Tibial artery (tissue), 4 donors: ENCODE results near the gene DLGAP1.
A peak's percentile ranks its signal among the peaks of the same experiment; 100 is the strongest.

ENCODE experiments used
- DNase-seq, 2 donors: peaks; one replicate each; pipeline ENCODE4 v3.0.0-alpha.2; 2019
- H3K27ac ChIP-seq, 2 donors: fragments of 200-600 bp; sonication (generic) in 1 of 2; 1 replicate in 1 of 2; 2 replicates in 1 of 2; pipeline ENCODE4 v1.5.1; 2018 to 2019; ENCODE audit warnings: mild to moderate bottlenecking in 1 of 2
- H3K27me3 ChIP-seq, 2 donors: fragments of 200-600 bp; sonication (generic) in 1 of 2; one replicate each; pipeline versions ENCODE4 v1.5.1 to v1.6.0; 2016 to 2019
- H3K36me3 ChIP-seq, 3 donors: fragments of 200-600 bp; sonication (generic) in 2 of 3; one replicate each; pipeline ENCODE4 v1.5.1; 2016 to 2019; ENCODE audit warnings: mild to moderate bottlenecking in 2 of 3
- H3K4me1 ChIP-seq, 4 donors: fragments of 200-600 bp; sonication (generic) in 2 of 4; 1 replicate in 3 of 4; 2 replicates in 1 of 4; pipeline ENCODE4 v1.5.1; 2016 to 2019
- H3K4me3 ChIP-seq, 2 donors: fragments of 200-600 bp; sonication (generic) in 1 of 2; 1 replicate in 1 of 2; 2 replicates in 1 of 2; pipeline ENCODE4 v1.5.1; 2018 to 2019; ENCODE audit warnings: mild to moderate bottlenecking in 2 of 2
- H3K9me3 ChIP-seq, 3 donors: fragments of 200-600 bp; sonication (generic) in 1 of 3; one replicate each; pipeline ENCODE4 v1.5.1; 2016 to 2019
- CTCF ChIP-seq, 2 experiments: fragments of 200-600 bp in 1 of 2; fragments of 450-650 bp in 1 of 2; IDR thresholded peaks; one replicate each; pipeline ENCODE4 v1.5.1; 2017 to 2019; ENCODE audit warnings: antibody characterized with exemption in 2 of 2, mild to moderate bottlenecking in 1 of 2, moderate library complexity in 1 of 2
- intact Hi-C: fragments of 100-400 bp; cut with DNase I; formaldehyde crosslinking; loops from one replicate; pipeline ENCODE4 v1.15.0; 2023; ENCODE audit warnings: low total_unique reads

The DLGAP1 gene

DNA sequence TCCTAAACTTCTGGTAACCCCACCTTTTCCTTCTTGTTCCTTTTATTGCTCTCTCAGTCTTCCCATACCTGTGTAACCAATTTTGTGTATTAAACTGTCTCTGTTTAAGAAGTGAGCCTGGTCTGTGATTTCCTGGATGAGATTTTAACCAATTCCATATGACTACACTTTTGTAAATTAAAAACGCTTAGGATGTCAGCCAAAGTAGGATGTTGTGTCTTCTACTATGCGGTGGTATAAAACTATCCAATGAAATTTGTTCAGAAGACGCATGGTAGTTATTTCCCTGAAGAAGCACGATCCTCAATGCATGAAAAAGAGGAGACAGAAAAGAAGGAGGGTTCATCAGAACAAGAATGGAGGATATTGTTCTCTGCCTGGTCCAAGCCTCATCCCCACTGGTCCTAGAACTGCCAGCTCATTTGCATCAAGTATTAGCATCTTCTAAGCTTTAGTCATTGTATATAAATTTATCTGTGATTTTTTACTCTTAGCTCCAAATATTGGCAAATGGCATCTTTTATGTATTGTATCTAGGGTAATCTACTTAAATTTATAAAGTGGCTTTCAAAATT, 877.7 kb downstream of the DLGAP1 start:
- no peak for TF ChIP-seq CTCF (IDR thresholded peaks at IDR 0.05)

DNA sequence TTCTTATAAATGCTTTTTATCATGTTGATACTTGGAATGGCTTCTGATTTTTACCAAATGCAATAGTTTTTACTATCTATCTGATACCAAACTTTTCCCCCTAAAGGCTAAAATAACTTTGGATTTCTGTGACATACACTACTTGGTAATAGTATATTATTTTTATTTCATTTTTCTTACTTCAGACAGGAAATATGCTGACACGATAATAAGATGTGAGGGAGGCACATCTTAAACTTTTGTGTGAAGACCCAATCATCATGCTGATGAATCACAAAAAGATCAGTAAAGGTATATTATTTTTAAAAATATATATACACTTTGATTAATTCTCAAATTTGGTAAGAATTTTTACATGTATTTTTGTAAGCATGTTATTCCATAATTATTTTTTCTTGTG, 882.3 kb downstream of the DLGAP1 start:
- Histone ChIP-seq H3K9me3 (no peaks in the 10 kb centered on the region), H3K27ac (no peak overlapping the region), H3K4me1 (no peaks in the 10 kb centered on the region), H3K36me3 (no peaks in the 10 kb centered on the region), H3K4me3 (no peak overlapping the region), H3K27me3 (no peaks in the 10 kb centered on the region)
- no peak for TF ChIP-seq CTCF (IDR thresholded peaks at IDR 0.05)
- no peak for DNase-seq
- intact Hi-C loops = no loop called here

More for the DNA sequence above, 877.7 kb downstream of the DLGAP1 start:
- H3K9me3 ChIP-seq = no peaks in the 10 kb centered on the region
- H3K4me1 ChIP-seq = no peaks in the 10 kb centered on the region
- no peaks in the 10 kb centered on the region for H3K36me3 ChIP-seq
- no peak for DNase-seq
- H3K27me3 ChIP-seq = no peaks in the 10 kb centered on the region
- no peak overlapping the region for H3K27ac ChIP-seq
- H3K4me3 ChIP-seq = no peak overlapping the region
- intact Hi-C loops = no loop called here

DNA sequence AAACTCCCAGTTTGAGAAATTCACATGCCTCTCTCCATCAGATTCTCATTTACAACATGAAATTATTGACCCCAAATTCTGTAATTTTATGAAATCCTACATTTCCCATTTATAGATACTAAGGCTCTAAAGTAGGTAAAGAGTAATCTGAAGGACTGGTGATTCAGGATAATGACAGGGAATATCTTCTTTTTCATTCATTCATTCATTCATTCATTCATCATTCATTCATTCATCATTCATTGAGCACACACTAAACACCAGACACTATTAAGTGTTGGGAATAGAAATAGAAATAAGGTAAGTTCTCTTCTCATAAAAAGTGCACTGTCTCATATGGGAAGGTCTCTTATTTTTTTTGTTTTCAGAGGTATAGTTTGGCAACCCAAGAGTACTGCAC, 888.3 kb downstream of the DLGAP1 start:
- no peak for TF ChIP-seq CTCF (IDR thresholded peaks at IDR 0.05)
- Histone ChIP-seq H3K36me3 (no peaks in the 10 kb centered on the region), H3K27me3 (no peaks in the 10 kb centered on the region), H3K4me3 (no peak overlapping the region), H3K9me3 (peaks cover 0 to 9% (median 4%) of the 10 kb centered on the region in 3 donors), H3K4me1 (no peaks in the 10 kb centered on the region), H3K27ac (no peak overlapping the region)
- intact Hi-C loops = no loop called here
- DNase-seq = no peak

DNA sequence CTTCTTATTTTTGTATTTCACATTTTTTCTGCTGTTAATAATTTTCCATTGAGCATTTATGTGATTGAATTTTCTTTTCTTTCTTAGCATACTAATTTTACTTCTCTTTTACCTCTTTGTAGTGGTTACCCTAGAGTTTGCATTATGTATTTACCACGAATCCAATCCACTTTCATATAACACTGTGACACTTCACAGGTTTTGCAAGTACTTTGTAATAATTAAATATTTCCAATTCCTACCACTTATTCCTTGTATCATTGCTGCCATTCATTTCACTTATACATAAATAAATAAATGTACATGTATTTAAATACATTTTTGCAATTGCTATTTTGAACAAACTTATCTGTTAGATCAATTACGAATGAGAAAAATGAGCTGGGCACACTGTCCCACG, 894.4 kb downstream of the DLGAP1 start:
- intact Hi-C loops = no loop called here
- Histone ChIP-seq H3K27ac (peak overlapping the region; percentile 54 to 64), H3K27me3 (no peaks in the 10 kb centered on the region), H3K9me3 (peaks cover 0 to 9% (median 4%) of the 10 kb centered on the region in 3 donors), H3K4me1 (peaks cover 0 to 11% (median 0%) of the 10 kb centered on the region in 4 donors), H3K36me3 (no peaks in the 10 kb centered on the region), H3K4me3 (no peak overlapping the region)
- TF ChIP-seq CTCF (IDR thresholded peaks at IDR 0.05) = no peak
- DNase-seq = no peak

DNA sequence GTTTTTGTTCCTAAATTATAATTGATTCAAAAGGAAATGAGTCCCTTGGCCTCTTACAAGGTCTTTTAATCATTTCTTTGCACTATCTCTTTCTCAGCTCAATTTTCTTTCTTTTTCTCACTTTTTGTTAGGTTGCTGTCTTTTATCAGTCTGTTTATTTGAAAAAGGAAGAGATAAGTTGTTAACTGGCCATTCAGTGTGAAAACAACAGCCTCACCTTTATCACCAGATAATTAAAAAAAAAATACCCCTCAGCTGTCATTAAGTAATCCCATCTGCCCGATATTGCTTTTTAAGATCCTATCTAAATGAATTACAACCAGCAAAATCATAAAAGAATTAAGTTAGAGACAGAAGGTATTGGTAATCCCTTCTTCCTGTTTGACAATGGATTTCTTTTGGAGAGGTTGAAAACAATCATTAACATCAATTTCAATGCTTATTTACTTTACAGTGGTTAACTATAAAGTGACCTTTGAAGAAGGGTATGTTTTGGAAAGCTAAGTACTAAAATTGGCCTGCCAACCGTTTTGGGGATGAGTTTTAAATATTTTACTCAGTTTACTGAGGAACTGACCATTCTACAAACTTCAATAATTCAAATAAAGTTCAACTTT, 900.2 kb downstream of the DLGAP1 start:
- Histone ChIP-seq H3K27ac (no peak overlapping the region), H3K4me1 (peaks cover 0 to 11% (median 0%) of the 10 kb centered on the region in 4 donors), H3K36me3 (no peaks in the 10 kb centered on the region), H3K4me3 (no peak overlapping the region), H3K9me3 (no peaks in the 10 kb centered on the region), H3K27me3 (no peaks in the 10 kb centered on the region)
- intact Hi-C loops = no loop called here
- no peak for DNase-seq
- no peak for TF ChIP-seq CTCF (IDR thresholded peaks at IDR 0.05)
